ENCODE measurements around the gene GRIA3.

DNA sequence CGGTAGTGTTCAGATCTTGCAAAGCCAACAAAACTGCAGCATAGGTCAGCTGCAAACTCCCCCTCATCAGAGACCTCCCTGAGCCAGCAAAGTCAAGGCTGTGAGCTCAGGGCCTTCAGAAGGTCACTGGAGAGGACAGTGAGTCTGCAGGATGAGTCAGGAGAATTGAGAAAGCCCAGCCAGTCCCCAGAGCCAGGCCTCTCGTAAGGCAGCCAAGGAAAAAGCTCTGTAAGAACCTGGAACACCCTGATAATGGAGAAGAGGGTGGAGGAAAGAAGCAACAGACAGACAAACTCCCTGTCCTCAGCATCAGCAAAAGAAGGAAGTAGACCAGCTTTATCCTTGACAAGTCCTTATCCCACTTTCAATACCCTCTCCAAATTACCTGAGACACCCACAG is 33.0 kb downstream of the GRIA3 start:
- TF ChIP-seq, protein P1, sequence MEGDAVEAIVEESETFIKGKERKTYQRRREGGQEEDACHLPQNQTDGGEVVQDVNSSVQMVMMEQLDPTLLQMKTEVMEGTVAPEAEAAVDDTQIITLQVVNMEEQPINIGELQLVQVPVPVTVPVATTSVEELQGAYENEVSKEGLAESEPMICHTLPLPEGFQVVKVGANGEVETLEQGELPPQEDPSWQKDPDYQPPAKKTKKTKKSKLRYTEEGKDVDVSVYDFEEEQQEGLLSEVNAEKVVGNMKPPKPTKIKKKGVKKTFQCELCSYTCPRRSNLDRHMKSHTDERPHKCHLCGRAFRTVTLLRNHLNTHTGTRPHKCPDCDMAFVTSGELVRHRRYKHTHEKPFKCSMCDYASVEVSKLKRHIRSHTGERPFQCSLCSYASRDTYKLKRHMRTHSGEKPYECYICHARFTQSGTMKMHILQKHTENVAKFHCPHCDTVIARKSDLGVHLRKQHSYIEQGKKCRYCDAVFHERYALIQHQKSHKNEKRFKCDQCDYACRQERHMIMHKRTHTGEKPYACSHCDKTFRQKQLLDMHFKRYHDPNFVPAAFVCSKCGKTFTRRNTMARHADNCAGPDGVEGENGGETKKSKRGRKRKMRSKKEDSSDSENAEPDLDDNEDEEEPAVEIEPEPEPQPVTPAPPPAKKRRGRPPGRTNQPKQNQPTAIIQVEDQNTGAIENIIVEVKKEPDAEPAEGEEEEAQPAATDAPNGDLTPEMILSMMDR (IDR thresholded peaks at IDR 0.05; ENCODE audit: borderline replicate concordance, extremely low read depth, low read length, poor library complexity, severe bottlenecking): no peak
- no peak for TF ChIP-seq EZH2 (IDR thresholded peaks at IDR 0.05; ENCODE audit: borderline replicate concordance, low read depth, low read length, severe bottlenecking)

All from DND-41 (cell line).